ENCODE data around the gene AUTS2.
"Not testable (repeated sequence)": the region's sequence is repeated elsewhere in the genome, so short reads cannot be mapped to it uniquely, and the experiment has no call there.

Gene AUTS2

GRCh38 chr7:70356787-70357328 lies 758.6 kb downstream of the AUTS2 start:
- DNase-seq (ENCODE audit: low spot score) (no peak), FAIRE-seq (no peak)

- DNase-seq (ENCODE audit: low spot score) (no peak), FAIRE-seq (no peak)
These were observed 762.3 kb downstream of the AUTS2 start for GRCh38 chr7:70360557-70360956.

DNA sequence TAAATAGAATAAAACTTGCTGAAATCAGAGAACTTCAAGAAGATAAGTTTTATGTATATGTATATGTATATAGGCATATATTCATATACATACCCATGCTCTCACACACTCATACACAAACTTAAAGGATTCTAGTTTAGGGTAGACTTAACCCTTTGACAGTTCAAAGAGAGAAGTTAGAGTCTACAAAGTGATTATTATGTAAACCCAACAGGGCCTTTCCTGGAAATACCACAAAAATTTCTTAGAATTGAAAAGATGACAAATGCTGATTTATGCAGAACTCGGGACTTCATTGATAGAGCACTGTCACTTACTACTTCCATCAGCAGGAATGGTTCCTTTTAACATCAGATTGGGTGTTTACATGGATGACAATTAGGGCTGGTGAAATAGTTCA lies 763.5 kb downstream of the AUTS2 start:
- DNase-seq (ENCODE audit: low spot score) (no peak), FAIRE-seq (no peak)

GRCh38 chr7:70364393-70364792 lies 766.1 kb downstream of the AUTS2 start:
- not testable (repeated sequence) for FAIRE-seq; DNase-seq (ENCODE audit: low spot score)

DNA sequence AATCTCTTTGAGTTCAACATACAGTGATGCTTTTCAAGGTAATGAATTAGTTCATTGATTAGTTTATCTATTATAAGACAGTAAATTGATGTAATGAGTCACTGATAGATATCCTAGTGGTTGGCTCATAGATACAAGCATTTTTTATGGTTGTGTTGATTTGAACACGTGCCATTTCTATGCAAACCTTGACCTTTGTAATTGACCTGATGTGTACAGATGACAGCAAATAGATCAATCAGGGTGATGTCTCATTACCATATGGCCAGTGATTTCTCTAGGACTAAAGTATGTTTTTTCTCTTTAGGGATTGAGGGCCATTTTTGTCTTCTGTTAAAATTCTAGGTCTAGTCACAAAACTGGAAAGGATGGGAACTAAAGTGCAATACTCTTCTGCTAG lies 773.4 kb downstream of the AUTS2 start:
- DNase-seq (ENCODE audit: low spot score) = no peak
- no peak for FAIRE-seq

DNA sequence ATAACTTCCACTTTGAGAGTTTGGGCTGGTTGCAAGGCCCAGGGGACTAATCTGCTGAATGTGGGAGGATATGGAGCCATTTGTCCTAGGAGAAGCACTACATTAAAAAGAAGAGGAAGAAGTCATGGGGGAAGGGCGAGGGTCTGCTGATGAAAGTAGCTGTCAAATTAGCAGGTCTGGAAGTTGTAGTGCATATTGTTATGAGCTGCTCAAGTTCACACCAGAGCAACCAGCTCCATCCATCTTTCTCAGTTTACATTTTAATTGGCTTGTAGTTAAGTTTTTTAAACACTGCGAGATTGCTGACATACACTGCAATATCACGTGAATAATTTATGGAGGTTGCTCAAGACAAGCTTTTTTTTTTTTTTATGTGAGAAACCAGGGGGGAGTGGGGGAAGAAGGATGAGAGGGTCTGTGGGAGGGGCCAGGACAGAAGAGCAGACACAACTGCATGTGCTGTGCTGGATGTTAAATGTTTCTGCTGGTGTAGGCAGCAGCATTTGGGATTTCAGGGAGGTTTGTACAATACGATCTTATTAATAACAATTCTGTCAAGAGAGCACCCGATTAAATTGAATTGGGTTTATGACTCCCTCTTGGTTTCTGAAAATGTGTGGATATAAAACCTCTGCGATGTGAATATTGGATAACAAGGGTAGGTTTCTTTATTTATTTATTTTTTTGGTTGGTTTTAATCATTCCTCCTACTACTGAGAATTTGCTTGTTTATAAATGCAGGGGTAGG lies 774.7 kb downstream of the AUTS2 start:
- DNase-seq (ENCODE audit: low spot score) = no peak
- no peak for FAIRE-seq

- FAIRE-seq (no peak), DNase-seq (ENCODE audit: low spot score) (no peak)
These were observed 776.7 kb downstream of the AUTS2 start for GRCh38 chr7:70374772-70375533.

- DNase-seq (ENCODE audit: low spot score) = no peak
- no peak for FAIRE-seq
These were observed 778.3 kb downstream of the AUTS2 start for GRCh38 chr7:70376561-70377031.

GRCh38 chr7:70377957-70378356 lies 779.7 kb downstream of the AUTS2 start:
- DNase-seq (ENCODE audit: low spot score) (no peak), FAIRE-seq (no peak)

GRCh38 chr7:70379210-70379609 lies 780.9 kb downstream of the AUTS2 start:
- no peak for FAIRE-seq
- DNase-seq (ENCODE audit: low spot score) = no peak

DNA sequence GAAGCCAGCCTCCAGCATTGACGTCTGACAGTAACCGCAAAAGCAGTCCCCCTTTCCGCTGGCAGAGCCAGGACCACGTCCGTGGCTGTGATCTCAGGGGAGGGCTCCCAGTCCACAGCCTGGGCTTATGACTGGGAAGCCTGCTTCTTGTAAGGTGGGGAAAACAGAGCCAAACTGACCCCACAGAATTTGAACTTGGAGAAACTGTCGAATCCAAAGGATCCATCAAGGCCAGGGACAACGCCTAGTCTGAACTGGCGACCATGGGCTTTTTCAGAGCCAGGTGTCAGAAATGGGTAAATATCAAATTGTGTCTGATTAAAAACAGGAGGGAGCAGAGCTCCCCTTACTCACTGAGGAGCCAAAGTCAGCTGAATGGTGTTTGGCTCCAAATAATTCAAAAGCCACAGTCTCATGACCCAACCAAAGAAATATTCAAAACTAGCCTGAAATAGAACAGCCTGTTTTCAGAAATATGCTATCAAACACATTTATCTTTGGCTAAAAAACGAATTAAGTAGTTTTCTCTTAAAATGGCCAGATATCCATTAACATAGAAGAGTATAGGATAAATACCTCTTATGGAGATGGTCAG lies 782.2 kb downstream of the AUTS2 start:
- FAIRE-seq = no peak
- no peak for DNase-seq (ENCODE audit: low spot score)

DNA sequence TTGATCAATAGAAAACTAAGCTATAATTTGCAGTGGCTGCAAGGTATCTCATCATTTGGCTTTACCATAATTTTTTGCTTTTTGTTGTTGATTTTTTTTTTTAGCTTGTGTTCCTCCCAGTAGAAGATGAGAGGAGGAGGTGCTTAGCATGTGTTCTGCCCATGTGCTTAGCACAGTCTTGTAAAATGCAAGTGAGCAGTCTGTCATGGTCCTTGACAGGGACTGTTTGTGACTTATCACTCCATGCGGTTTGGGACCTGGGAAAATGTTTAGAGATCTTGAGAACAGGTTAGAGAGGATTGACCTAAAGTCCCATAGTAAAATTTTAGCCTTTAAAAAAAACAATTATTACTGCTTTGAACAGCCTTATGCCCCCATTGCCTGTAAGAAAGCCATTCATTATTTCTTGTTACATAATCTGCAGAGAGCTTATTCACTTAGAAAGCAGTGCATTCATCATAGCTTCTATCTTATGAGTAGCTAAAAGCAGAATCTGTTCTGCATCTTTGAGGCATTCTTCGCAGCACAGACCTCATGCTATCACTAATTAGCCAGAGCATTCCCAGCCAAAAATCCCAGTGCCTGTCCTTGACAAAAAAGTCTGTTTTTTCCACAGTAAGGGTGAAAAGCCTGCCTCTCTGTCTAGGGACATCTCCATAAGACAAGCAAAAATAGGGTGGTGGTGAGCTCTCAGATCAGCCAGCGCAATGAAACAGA lies 784.9 kb downstream of the AUTS2 start:
- DNase-seq (ENCODE audit: low spot score) = no peak
- FAIRE-seq = no peak

- FAIRE-seq = no peak
- DNase-seq (ENCODE audit: low spot score) = no peak
These were observed 785.7 kb downstream of the AUTS2 start for GRCh38 chr7:70384024-70384423.

GRCh38 chr7:70384891-70385290 lies 786.6 kb downstream of the AUTS2 start:
- DNase-seq (ENCODE audit: low spot score) (no peak), FAIRE-seq (no peak)

- FAIRE-seq = no peak
These were observed 788.9 kb downstream of the AUTS2 start for GRCh38 chr7:70387217-70387616.

DNA sequence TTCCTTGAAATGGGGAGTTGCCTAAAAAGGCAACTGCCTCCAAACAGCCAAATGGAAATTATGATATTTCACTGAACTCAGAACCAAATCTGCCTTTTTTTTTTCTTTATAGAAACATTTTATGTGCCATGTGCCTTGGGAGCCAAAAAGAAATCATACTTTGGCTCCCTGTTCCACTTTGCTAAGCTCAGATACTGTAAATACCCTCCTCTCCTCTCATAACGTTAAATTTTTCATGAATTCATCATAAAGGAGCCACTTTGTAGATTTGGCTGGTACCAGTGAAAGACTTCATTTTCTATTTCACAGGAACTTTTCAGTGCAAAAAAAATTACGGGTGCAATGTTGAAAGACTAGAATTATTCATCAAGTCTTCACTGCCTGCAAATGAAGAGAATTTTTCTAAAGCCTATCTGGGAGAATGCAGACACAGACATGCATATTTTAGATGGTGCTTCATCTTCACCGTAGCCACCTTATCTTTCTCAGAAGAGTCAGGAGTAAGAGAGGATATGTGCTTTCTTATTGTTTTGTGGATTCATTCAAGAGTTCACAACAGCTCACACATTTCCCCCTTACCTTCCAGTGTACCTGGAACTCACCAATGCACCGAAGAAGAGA lies 791.4 kb downstream of the AUTS2 start:
- DNase-seq (ENCODE audit: low spot score) (no peak), FAIRE-seq (no peak)

More at GRCh38 chr7:70387217-70387616, 788.9 kb downstream of the AUTS2 start:
- no peak for DNase-seq (ENCODE audit: low spot score)

DNA sequence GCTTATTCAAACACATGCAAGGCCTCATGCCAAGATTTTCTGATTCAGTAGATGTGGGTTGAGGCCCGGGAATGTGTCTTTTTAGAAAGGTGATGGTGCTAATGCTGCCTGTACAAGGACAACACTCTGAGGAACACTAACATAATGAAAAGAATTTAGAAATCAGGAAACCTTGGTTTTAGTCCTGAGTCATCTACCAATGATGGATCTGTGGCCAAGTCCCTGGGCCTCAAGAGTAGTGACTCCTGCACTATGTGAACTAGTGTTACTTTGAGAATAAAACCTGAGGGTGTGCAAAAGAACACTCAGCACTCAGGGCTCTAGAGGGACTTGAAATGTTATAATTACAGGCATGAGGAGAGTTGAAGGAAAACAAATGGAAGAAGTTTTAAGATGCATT lies 792.0 kb downstream of the AUTS2 start:
- no peak for DNase-seq (ENCODE audit: low spot score)
- FAIRE-seq = no peak

DNA sequence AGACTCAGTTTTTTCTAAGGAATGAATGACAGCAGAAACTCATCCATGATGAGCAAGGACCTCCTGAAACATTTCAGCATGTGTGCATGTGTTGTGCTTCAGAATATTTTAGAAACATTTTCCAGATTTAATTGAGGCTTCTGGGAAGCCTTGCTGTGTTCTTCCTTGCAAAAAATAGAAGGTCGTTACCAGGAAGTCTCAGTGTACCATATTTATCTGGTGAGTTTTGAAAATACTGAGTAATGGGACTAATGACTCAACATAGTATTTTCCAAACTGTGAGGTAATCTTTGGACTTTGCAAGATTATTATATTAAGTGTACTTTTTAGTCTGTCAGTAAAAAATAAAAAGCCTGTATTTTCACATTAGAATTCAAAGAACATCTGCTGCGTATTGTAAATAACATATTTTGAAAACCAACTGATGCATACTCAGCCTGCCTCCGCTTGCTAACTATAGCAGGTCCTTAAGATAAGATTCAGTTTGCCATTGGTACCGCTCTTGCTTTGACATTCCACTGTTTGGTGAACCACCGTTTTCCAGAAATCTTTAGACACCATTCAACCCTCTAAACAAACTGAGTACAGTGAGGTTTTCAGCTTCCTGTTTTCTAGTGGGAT lies 794.1 kb downstream of the AUTS2 start:
- DNase-seq (ENCODE audit: low spot score) (no peak), FAIRE-seq (no peak)

DNA sequence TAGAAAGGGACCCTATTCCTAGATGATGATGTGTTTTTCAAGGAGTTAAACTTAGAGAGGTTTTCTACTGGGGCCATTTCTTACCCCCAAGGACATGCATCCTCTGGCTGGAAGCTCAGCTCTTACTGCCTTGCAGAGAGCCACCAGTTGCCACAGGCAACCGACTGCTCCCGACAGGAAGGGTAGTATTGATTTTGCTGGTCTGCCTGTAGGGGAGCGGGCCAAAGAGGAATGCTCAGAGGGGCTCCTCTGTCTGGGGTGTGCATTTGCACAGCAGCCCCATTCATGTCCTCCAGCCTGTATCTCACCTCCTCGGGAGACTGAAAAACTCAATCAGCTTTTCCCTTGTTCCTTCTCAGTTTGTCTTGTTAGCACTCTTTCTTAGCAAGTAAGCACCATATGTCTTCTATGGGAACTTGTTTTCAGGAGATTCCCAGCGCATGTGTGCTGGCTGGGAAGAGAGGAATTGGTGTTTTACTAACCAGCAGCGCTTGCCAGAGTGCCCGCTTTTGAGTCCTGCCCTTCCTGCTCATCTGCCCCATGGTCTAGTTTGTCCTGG lies 794.7 kb downstream of the AUTS2 start:
- DNase-seq (ENCODE audit: low spot score) (no peak), FAIRE-seq (no peak)

DNA sequence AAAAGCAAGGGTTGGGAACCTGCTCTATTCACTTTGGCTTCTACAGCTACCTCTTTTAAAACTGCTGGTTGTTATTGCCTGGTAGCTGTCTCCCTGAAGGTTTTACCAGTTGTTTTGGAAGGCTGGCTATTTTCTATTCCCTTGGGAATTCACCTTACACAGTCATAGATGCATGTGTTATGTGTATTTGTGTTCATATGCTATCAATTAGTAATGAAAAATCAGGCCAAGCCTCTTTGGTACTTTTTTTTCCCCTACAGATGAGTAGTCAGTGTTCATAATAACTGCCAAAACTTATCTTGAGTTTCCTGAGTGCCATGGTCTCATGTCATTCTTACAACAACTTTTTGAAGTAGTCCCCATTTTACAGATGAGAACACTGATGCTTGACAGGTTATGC lies 795.7 kb downstream of the AUTS2 start:
- FAIRE-seq (no peak), DNase-seq (ENCODE audit: low spot score) (no peak)
